ENCODE measurements around the gene ERCC1.
A peak's percentile ranks its signal among the peaks of the same experiment; 100 is the strongest.

Gene ERCC1

DNA sequence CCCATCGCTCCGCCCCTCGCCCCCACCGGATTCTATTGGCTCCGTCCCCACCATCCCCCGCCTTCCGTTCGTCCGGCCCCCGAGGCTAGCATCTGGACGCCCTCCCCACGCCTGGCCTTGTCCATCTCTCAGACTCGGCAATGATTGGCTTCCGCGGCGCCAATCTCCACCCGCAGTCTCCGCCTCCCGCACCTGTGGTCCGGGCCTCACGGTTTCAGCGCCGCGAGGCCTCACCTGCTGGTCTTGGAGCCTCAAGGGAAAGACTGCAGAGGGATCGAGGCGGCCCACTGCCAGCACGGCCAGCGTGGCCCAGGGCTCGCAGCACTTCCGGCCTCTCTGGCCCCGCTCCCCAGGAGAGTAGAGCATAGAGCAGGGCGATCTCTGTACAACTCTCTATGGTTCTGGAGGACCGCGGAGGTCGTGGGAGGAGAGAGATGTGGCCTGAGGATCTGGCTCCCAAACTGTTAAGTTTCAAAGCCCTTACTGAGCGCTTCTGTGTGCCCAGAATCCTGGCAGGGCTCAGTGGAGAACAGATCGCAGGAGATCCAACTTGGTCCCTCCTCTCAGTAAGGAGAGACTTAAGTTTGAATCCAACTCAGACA lies at the start of gene ERCC1:
Gene ERCC1, minus strand, starts transcription at position 329 of the 602 bp plus-strand sequence. CDS start 543 bp downstream, outside the sequence.
- peak; percentile 97 to 99 for DNase-seq

DNA sequence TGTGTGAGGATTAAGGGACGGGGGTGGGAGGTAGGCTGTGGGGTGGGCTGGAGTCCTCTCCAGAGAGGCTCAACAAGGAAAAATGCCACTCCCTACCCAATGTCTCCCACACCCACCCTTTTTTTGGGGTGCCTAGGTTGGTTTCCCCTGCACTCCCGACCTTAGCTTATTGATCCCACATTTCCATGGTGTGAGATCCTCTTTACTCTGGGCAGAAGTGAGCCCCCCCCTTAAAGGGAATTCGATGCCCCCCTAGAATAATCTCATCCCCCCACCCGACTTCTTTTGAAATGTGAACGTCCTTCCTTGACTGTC lies 49.6 kb upstream of the ERCC1 start:
- no peak for DNase-seq

DNA sequence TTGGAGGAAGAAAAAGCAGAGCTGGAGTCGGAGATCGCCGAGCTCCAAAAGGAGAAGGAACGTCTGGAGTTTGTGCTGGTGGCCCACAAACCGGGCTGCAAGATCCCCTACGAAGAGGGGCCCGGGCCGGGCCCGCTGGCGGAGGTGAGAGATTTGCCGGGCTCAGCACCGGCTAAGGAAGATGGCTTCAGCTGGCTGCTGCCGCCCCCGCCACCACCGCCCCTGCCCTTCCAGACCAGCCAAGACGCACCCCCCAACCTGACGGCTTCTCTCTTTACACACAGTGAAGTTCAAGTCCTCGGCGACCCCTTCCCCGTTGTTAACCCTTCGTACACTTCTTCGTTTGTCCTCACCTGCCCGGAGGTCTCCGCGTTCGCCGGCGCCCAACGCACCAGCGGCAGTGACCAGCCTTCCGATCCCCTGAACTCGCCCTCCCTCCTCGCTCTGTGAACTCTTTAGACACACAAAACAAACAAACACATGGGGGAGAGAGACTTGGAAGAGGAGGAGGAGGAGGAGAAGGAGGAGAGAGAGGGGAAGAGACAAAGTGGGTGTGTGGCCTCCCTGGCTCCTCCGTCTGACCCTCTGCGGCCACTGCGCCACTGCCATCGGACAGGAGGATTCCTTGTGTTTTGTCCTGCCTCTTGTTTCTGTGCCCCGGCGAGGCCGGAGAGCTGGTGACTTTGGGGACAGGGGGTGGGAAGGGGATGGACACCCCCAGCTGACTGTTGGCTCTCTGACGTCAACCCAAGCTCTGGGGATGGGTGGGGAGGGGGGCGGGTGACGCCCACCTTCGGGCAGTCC lies 49.0 kb upstream of the ERCC1 start:
- no peak for DNase-seq

DNA sequence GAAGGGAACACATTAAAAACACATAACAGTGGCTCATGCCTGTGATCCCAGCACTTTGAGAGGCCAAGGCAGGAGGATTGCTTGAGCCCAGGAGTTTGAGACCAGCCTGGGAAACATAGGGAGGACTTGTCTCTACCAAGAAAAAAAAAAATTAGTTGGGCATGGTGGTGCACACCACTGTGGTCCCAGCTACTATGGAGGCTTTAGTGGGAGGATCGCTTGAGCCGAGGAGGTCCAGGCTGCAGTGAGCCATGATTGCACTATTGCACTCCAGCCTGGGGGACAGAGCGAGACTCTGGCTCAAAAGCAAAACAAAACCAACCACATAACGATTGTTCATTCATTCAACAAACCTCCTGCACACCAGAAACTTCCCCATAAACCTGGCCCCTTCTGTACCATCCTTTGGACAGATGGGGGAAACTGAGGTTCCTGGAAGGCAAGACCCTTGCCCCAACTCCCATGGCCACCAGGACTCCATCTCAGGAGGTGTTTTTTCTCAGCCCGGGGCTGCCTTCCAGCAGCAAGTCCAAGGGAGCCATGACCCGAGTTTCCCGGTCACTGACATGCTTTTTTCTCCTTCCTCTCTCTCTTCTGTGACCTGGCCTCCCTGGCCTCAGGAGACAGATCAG lies 48.3 kb upstream of the ERCC1 start:
- DNase-seq: no peak

DNA sequence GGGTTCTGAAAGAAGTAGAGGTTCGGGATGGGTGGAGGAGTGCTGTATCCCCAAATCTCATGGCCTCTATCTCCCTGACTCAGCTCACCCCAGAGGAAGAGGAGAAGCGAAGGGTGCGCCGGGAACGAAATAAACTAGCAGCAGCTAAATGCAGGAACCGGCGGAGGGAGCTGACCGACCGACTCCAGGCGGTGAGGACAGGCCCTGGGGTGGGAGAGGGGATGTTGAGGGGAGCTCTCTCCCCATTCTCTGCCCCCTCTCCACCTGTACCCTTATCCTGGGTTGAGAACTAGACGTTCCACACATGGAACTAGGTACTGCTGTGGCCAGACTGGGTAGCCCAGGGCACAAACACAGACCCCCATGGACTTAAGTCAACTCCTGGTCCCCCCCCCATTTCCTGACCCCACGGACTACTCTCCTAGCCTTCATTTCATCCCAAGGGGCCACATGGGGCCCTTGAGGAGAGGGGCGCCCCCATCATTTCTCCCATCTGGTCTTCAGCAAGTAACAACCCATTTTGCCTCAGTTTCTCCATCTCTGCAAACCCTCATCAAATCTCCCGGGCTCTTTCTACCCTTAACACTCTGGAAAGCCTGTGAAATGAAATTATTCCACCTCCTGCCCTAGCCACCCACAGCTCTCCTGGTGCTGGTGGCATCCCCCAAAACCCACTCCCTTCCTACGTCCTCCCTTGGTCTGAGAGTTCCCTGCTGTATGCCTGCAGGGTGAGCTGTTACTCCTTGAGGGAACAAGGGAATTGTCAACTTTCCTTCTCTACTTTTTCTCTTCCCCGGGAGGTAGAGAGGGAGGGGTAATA lies 47.6 kb upstream of the ERCC1 start:
- no peak for DNase-seq

DNA sequence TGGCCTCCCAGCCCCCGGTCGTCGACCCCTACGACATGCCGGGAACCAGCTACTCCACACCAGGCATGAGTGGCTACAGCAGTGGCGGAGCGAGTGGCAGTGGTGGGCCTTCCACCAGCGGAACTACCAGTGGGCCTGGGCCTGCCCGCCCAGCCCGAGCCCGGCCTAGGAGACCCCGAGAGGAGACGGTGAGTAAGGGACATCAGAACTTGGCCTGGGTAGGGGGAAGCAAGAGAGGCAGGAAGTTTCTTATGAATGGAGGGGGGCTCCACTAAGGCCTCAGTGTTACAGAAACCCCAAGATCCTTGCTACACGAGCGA lies 47.0 kb upstream of the ERCC1 start:
- DNase-seq: no peak

DNA sequence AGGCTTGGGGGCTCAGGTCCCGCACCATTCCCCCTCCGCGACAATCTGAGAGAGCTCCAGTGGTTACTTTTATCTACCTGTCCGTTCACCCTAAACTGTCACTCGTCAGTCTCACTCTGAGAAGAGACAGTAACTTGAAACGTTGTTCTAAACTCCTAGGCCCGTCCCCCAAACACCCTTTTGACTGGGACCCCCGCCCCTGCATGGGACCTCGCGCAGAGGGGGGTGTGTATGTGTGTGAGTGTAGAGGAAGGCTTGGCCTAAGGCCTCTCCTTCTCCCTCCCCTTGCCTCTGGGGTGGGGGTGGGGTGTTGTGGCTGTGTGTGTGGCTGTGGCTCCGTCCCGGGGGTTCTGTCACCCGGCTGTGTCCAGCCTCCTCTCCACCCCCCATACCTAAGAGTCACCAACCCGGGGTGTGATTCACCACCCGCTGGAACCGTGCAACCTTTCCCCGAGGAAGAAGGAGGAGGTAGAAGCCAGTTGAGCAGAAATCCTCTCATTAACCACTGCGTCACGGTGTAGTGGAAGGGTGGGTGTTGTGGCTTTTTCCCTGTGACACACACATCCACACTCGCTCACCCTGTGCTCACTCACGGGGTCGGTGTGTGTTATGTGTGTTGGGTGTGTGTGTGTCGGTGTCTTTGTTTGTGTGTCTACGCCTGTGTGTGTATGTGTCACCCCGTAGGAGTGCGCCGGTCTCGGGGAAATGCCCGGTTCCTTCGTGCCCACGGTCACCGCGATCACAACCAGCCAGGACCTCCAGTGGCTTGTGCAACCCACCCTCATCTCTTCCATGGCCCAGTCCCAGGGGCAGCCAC lies 46.4 kb upstream of the ERCC1 start:
- no peak for DNase-seq

DNA sequence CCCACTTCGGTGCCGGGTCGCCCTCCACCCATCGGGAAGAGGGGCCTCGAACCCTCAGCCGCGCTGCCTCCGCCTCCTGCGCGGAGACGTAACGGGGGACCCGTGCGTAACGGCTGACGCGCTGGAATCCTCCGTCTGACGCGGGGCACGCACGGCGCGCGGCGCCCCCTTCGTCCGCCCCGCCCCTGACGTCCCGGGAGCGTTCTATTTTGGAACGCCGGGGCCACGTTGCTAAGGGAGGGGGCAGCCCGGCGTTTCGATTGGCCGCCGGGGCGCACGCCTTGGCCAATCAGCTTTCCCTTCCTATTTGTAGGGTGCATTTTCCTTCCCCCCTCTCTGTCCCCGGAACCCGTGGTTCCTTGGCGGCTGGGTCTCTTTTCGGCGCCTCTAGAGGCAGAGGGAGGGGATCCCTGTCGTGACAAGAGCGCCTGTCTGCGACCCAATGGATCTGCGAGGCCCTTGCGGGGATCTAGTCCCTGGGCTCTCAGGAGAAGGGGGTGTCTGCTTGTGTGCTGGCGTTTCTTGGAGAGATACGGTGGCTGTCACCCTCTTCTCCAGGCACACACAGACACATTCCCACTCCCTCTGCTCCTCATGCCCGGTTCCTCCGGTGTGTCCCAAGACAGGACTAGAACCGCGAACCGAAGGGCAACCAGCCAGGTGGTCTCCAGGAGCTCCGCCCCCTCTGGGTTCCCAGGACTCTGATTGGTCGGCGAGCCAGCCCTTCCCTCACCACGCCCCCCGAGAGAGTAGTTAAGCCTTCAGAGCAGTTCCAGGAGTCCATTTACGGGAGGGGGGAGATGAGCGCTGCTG lies 45.6 kb upstream of the ERCC1 start:
- DNase-seq: peak; percentile 92 to 95

DNA sequence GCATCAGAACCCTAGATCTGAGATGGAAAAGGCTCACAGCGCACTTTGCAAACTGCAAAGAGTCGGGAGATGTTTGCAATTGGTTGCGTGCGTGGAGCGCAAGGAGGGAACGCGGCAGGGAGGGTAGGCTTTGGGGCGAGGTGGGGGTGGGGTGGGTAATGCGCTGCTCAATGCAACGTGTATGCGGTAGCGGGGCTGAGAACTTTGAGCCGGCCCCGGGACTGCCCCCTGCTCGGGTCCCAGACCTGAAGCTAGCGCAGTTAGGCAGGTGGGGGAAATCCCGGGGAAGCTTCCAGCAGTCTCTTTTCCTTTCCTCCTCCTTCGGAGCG lies 45.0 kb upstream of the ERCC1 start:
- DNase-seq: no peak

DNA sequence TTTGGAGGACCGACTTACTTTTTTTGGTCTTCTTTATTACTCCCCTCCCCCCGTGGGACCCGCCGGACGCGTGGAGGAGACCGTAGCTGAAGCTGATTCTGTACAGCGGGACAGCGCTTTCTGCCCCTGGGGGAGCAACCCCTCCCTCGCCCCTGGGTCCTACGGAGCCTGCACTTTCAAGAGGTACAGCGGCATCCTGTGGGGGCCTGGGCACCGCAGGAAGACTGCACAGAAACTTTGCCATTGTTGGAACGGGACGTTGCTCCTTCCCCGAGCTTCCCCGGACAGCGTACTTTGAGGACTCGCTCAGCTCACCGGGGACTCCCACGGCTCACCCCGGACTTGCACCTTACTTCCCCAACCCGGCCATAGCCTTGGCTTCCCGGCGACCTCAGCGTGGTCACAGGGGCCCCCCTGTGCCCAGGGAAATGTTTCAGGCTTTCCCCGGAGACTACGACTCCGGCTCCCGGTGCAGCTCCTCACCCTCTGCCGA lies 44.5 kb upstream of the ERCC1 start:
- no peak for DNase-seq

DNA sequence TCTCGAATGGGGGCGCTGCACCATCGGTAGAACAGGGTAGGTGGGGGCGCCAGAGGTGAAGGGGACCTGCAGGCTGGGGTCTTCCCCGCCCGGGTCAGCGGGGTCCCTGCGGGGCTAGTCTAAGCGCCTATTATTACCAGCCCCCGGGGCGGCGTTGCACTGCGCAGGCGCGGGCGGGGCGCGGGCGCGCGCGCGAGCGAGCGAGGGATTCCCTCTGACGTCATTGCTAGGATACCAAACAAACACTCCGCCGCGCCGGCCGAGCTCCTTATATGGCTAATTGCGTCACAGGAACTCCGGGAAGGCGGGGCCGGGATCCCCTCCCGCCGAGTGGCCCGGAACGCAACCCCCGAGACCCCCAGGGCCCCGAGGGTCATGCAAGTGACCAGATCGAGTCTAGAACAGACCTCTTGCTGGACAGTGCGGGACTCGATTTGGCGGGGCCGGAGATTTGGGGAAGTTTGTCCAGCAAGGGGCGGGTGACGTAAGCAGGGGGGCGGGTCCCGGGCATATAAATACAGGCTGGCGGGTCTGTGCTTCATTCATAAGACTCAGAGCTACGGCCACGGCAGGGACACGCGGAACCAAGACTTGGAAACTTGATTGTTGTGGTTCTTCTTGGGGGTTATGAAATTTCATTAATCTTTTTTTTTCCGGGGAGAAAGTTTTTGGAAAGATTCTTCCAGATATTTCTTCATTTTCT lies 43.9 kb upstream of the ERCC1 start, which contains the start of gene FOSB:
Gene FOSB, plus strand, starts transcription at position 541 of the 703 bp plus-strand sequence. CDS start 591 bp downstream, outside the sequence.
- peak; percentile 93 to 97 for DNase-seq

DNA sequence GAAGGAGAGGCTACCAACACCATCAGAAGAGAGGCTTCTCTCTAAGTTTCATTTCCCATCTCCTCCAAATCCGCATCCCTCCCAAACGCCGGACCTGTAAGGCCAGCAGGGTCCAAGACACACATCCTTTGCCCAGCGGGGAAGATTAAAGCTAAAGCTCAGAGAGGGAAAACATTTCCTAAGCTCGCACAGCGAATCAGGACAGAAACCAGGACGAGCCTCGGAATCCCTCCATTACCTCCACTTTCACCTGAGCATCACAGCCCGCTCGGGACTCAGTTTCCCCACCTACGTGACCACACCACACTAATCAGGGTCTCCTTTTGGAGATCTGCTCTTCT lies 43.4 kb upstream of the ERCC1 start:
- no peak for DNase-seq

DNA sequence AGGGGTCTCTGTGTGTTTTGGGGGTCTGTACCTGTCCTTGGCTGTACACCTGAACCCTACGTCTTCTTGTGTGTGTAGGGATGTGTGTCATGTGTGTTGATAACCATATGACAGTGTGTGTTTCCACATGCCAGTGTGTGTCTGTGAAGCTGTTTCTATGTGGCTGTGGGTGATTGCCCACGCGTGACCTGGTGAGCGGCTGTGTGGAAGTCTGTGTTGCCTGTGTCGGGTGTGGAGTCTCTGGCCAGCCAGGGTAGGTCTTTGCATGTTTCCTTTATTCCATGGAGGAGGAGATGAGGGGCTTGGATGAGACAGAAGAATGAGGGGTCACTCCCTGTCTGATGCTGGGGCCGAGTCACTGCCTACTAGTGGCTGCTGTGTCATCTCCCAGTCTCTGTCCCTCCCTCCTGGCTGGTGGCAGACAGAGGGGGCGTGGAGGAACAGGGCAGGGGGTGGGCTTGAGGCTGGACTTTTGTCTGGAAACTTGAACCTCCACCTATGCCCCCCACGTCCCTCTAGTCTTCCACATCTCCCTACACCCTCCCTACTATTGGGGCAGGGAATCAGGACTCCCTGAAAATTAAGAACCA lies 41.2 kb upstream of the ERCC1 start:
- DNase-seq: no peak

DNA sequence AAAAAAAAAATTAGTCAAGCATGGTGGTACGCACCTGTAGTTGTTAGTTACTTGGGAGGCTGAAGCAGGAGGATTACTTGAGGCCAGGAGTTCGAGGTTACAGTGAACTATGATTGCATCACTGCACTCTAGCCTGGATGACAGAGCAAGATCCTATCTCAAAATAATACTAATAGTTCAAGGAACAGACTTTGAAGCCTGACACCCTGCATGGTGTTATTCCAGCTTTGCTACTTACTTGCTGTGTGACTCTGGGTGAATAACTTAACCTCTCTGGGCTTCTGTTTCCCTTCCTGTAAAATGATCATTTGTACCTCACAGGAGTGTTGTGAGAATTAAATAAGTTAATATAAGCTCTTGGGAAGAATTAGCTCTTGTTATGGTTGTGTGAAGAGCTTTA lies 40.6 kb upstream of the ERCC1 start:
- no peak for DNase-seq

DNA sequence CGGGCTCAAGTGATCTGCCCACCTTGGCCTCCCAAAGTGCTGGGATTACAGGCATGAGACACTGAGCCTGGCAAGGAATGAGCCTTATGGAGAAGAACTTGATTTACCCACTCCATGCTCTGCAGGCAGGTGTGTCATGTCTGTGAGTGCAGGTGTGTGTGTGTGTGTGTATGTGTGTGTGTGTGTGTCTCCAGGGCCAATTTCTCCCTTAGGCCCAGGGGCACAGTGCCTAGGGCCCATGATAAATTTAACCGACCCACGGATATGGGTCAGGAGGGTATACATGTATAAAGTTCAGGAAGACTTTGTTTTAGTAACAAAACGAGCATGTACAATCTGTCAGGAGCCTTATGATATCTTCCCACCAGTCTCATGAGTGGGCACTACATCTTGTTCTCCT lies 39.5 kb upstream of the ERCC1 start:
- no peak for DNase-seq

DNA sequence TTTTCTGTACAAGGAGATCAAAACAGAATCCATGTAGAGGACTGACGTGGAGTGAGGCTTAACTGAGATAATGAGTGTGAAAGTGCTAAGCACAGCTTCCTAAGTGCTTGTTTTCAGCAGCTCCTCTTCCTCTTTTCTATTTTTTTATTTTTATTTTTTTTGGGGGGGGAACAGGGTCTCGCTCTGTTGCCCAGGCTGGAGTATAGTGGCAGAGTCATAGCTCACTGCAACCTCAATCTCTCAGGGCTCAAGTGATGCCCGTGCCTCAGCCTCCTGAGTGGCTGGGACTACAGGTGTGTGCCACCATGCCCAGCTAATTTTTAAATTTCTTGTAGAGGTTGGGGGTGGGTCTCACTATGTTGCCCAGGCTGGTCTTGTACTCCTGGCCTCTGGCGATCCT lies 38.5 kb upstream of the ERCC1 start:
- no peak for DNase-seq

DNA sequence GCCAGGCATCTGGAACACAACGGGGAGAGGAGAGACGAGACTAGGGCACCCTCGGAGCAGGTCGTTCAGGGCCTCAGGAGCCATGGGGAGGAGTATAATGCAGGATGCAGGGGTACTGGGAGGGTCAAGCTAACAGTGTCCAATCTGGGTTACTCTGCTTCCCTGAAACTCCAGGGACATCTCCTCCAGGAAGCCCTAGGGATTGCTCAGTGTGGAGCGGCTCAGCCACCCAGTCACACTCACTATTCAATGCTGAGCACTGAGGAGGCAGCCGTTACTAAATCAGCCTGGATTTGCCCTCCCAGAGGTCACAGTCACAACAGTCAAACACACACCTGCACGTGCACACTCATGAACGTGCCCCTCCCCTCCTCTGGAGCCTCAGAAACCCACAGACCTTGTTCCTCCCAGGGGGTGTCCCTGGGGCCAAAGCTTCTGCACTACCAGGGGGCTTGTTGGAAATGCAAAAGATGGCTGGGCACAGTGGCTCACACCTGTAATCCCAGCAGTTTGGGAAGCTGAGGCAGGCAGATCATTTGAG lies 37.2 kb upstream of the ERCC1 start:
- DNase-seq: no peak

DNA sequence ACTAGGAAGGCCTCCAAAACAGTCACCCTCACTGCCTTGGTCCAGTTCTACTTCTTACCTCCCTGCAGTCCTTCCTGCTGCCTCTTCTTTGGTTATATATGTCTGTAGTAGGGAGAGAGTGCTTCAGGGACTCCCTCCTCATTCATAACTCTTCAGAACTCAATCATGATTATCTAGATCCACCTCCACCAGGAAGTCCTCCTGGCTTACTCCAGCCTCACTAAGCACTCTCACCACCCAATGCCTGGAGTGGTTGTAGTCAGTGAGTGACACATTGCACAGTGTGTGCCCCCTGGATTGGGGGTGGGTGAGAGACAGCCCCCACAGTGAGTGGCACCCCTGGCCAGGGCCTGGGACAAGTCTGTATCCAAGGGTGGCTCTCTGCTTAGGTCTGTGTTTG lies 34.1 kb upstream of the ERCC1 start:
- DNase-seq: no peak

DNA sequence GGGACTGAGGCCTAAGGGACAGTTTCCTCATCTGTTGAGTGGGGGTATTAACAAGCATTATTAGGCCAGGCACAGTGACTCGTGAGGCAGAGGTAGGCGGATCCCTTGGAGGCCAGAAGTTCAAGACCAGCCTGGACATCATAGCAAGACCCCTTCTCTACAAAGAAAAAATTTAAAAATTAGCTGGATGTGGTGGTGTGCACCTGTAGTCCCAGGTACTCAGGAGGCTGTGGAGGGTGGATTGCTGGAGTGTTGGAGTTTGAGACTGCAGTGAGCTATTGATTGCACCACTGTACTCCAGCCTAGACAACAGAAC lies 32.7 kb upstream of the ERCC1 start:
- DNase-seq: no peak

DNA sequence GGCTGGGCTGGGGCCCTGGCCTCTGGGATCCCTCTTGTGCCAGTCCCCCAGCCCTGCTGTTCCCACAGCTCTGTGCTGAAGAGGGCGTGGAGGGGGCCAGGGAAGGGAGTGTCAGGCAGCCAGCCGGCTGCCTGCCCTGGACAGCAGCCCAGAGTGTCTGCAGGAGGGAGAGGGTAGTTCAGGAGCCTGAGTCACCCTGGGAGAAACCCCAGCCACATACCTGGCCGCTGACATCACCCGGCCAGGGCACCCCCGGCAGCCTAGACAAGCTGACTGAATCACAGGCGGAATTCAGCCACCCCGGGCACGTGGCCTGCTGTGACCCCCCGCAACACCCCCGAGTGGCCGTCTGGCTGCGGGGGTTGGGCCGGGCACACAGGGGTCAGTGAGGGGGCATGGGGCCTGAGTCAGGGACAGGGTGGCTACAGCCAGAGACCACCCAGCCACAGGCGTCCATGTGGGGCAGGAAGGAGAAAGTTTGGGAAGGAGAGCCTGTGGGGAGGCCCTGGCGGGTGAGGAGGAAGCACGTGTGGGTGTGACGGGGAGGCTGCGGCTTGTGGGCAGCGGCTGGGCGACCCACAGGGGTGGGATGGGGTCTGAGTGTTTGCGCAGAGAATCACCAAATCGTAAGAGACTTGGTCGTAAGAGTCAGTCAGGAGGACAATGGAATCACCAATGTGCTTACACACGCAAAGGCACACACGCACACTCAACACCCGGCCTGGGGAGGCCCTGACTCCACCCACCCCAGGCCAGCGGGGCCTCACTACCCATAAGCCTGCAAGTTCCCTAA lies 32.2 kb upstream of the ERCC1 start:
- no peak for DNase-seq

Data from NCI-H1930 (cell line).